Measurements from ENCODE around the gene NT5C. TPM values are rescaled to one million over a fixed set of nuclear protein-coding genes. Genes with fewer than 3 reads are reported as not detected.
"Not testable (repeated sequence)": the region's sequence is repeated elsewhere in the genome, so short reads cannot be mapped to it uniquely, and the experiment has no call there.

Gene NT5C
- total RNA-seq, 2 donors from 2014 or later = 120 to 166 TPM

DNA sequence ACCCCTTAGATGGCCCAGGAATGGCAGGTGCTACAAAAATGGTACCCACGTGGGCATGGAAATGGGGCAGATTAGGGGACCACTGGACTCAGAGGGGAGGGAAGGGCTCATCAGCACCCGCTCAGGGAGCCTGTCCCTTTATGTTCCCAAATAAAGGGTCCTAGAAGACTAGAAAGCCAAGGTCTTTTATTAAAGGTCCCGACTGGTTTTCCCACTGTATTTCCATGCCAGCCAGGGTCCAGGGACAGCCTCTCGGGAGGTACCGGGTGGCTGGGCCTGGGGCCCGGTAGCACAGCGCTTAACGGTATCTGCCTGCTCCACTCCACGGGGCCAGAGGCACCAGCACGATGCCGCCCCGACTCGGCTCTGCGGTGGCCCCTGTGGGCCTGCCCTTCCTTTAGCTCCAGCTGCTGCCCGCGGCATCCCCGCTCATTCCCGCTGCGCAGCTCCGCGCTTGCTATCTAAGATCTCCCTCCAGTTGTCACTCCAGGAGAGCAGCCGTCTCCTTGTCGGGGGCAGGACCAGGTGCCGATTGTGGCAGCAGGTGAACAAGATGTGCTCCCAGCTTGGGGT, 1.4 kb downstream of the NT5C start:
- Histone ChIP-seq H3K4me3 (peak overlapping the region in 1 of 2 donors; percentile 80), H3K27me3 (replicated peaks; ENCODE audit: insufficient read depth) (no peaks in the 10 kb centered on the region), H3K4me1 (replicated peaks) (peaks cover 5% of the 10 kb centered on the region), H3K27ac (peak overlapping the region; percentile 88), H3K9me3 (no peaks in the 10 kb centered on the region), H3K36me3 (no peaks in the 10 kb centered on the region)
- DNase-seq (ENCODE audit: low spot score) = no peak
- WGBS = 75% methylated on average over 24 of the region's 24 CpGs
- no peak for TF ChIP-seq POLR2A (IDR thresholded peaks at IDR 0.05)
- TF ChIP-seq, protein P1, sequence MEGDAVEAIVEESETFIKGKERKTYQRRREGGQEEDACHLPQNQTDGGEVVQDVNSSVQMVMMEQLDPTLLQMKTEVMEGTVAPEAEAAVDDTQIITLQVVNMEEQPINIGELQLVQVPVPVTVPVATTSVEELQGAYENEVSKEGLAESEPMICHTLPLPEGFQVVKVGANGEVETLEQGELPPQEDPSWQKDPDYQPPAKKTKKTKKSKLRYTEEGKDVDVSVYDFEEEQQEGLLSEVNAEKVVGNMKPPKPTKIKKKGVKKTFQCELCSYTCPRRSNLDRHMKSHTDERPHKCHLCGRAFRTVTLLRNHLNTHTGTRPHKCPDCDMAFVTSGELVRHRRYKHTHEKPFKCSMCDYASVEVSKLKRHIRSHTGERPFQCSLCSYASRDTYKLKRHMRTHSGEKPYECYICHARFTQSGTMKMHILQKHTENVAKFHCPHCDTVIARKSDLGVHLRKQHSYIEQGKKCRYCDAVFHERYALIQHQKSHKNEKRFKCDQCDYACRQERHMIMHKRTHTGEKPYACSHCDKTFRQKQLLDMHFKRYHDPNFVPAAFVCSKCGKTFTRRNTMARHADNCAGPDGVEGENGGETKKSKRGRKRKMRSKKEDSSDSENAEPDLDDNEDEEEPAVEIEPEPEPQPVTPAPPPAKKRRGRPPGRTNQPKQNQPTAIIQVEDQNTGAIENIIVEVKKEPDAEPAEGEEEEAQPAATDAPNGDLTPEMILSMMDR (IDR thresholded peaks at IDR 0.05) = no peak
- no peak for TF ChIP-seq POLR2AphosphoS5 (IDR thresholded peaks at IDR 0.05)
- intact Hi-C loops (cut with DNase I) = no loop called here

- intact Hi-C loops (cut with DNase I) = no loop called here
- 89% methylated on average over 9 of the region's 9 CpGs for WGBS
- TF ChIP-seq, protein P1 (IDR thresholded peaks at IDR 0.05) = no peak
- TF ChIP-seq POLR2AphosphoS5 (IDR thresholded peaks at IDR 0.05) = no peak
- TF ChIP-seq POLR2A (IDR thresholded peaks at IDR 0.05) = no peak
- Histone ChIP-seq H3K27me3 (replicated peaks; ENCODE audit: insufficient read depth) (no peaks in the 10 kb centered on the region), H3K27ac (no peak overlapping the region), H3K4me3 (no peak overlapping the region), H3K9me3 (no peaks in the 10 kb centered on the region), H3K4me1 (replicated peaks) (peaks cover 5% of the 10 kb centered on the region), H3K36me3 (no peaks in the 10 kb centered on the region)
- DNase-seq (ENCODE audit: low spot score) = no peak
These were observed 2.0 kb downstream of the NT5C start for GRCh38 chr17:75129576-75129975.

DNA sequence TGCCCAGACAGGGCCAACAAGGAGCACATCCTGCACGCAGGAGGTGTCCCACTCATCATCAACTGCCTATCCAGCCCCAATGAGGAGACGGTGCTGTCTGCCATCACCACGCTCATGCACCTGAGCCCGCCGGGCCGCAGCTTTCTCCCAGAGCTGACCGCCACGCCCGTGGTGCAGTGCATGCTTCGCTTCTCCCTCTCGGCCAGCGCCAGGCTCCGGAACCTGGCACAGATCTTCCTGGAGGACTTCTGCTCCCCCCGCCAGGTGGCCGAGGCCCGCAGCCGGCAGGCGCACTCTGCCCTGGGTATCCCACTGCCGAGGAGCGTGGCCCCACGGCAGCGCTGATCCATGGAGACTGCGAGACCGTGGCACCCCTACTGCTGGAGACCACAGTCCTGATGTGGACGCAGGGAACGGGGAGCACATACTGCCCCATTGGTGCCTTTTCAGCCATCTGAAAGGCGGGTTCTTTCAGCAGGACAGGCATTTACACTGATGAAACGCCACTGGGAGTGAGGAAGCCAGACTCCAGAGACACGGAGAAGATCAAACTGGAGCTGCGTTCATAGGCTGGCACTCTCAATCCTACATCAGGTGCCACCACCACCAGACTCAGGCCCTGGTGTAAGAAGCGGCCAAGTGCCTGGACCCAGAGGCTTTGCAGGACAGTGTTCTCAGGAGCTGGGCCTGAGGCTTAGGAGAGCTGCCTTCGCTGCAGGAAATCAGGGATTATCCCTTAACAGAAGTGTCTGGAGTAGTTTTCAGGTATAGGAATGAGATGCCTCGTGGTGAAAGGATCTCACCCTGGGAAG, 2.6 kb downstream of the NT5C start:
- Histone ChIP-seq H3K9me3 (no peaks in the 10 kb centered on the region), H3K36me3 (no peaks in the 10 kb centered on the region), H3K27ac (no peak overlapping the region), H3K4me1 (replicated peaks) (peaks cover 5% of the 10 kb centered on the region), H3K4me3 (no peak overlapping the region), H3K27me3 (replicated peaks; ENCODE audit: insufficient read depth) (no peaks in the 10 kb centered on the region)
- DNase-seq (ENCODE audit: low spot score) = no peak
- intact Hi-C loops (cut with DNase I) = no loop called here
- TF ChIP-seq POLR2A (IDR thresholded peaks at IDR 0.05) (no peak), POLR2AphosphoS5 (IDR thresholded peaks at IDR 0.05) (no peak)
- TF ChIP-seq, protein P1 (IDR thresholded peaks at IDR 0.05) = no peak
- 83% methylated on average over 33 of the region's 33 CpGs for WGBS

DNA sequence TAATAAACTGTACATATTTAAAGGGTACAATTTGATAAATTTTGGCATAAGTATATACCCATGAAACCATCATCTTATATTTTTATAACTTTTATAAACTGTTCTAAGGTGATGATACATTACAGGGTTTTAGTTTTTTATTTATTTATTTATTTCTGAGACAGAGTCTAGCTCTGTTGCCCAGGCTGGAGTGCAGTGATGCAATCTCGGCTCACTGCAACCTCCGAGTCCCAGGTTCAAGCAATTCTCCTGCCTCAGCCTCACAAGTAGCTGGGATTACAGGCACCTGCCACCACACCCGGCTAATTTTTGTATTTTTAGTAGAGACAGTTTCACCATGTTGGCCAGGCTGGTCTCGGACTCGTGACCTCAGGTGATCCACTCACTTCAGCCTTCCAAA, 3.6 kb downstream of the NT5C start:
- intact Hi-C loops (cut with DNase I); H3K27me3 ChIP-seq (replicated peaks; ENCODE audit: insufficient read depth); DNase-seq (ENCODE audit: low spot score); H3K4me1 ChIP-seq (replicated peaks); H3K4me3 ChIP-seq; H3K9me3 ChIP-seq; H3K36me3 ChIP-seq: not testable (repeated sequence)
- H3K27ac ChIP-seq = peak overlapping the region in 1 of 2 donors; percentile 18
- 63% methylated on average over 5 of the region's 5 CpGs for WGBS

- WGBS = 97% methylated on average over 8 of the region's 8 CpGs
- no peak overlapping the region for H3K27ac ChIP-seq
- TF ChIP-seq POLR2A (IDR thresholded peaks at IDR 0.05) (no peak), POLR2AphosphoS5 (IDR thresholded peaks at IDR 0.05) (no peak)
- TF ChIP-seq, protein P1 (IDR thresholded peaks at IDR 0.05) = no peak
- no peaks in the 10 kb centered on the region for H3K36me3 ChIP-seq
- no peaks in the 10 kb centered on the region for H3K27me3 ChIP-seq (replicated peaks; ENCODE audit: insufficient read depth)
- intact Hi-C loops (cut with DNase I) = no loop called here
- H3K4me1 ChIP-seq (replicated peaks) = peaks cover 5% of the 10 kb centered on the region
- DNase-seq (ENCODE audit: low spot score) = no peak
- H3K4me3 ChIP-seq = no peak overlapping the region
- H3K9me3 ChIP-seq = no peaks in the 10 kb centered on the region
These were observed 4.6 kb downstream of the NT5C start for GRCh38 chr17:75126954-75127353.
